Ovary (tissue), 9 donors: ENCODE data around the gene DNLZ. TPM values are rescaled to one million over a fixed set of nuclear protein-coding genes. Genes with fewer than 3 reads are reported as not detected.

Source experiments
- DNase-seq, 5 donors: peaks; one replicate each; pipeline ENCODE4 v3.0.0-alpha.2; 2019 to 2020
- H3K27ac ChIP-seq, 2 donors: fragments of 200-600 bp; one replicate each; pipeline versions ENCODE4 v1.5.1 to v1.8.0; 2019 to 2022
- H3K27me3 ChIP-seq: fragments of 200-600 bp; one replicate; pipeline ENCODE4 v1.8.0; 2022
- H3K36me3 ChIP-seq: fragments of 200-600 bp; sonication (generic); one replicate; pipeline ENCODE4 v1.5.1; 2019
- H3K4me1 ChIP-seq: one replicate; pipeline ENCODE4 v1.8.1; 2013; ENCODE audit warnings: mild to moderate bottlenecking, moderate library complexity; ENCODE audit not compliant: insufficient read depth
- H3K4me3 ChIP-seq: fragments of 200-600 bp; sonication (generic); one replicate; pipeline ENCODE4 v1.5.1; 2017
- H3K9me3 ChIP-seq, 2 donors: fragments of 200-600 bp in 1 of 2; sonication (generic) in 1 of 2; one replicate each; pipeline versions ENCODE4 v1.5.1 to v1.8.1; 2013 to 2019; ENCODE audit warnings: mild to moderate bottlenecking in 1 of 2, moderate library complexity in 1 of 2
- CTCF ChIP-seq, 3 donors: fragments of 450-650 bp in 2 of 3; fragments of 200-600 bp in 1 of 3; IDR thresholded peaks; one replicate each; pipeline versions ENCODE4 v1.5.1 to v1.8.0; 2016 to 2022; ENCODE audit warnings: antibody characterized with exemption in 3 of 3, mild to moderate bottlenecking in 1 of 3
- EP300 ChIP-seq: sonication (generic); formaldehyde crosslinking; IDR thresholded peaks from one replicate; pipeline ENCODE4 v1.6.1; 2017; ENCODE audit warnings: antibody characterized with exemption
- POLR2A ChIP-seq: fragments of 450-650 bp; IDR thresholded peaks from one replicate; pipeline ENCODE4 v1.6.1; 2017; ENCODE audit warnings: antibody characterized with exemption, mild to moderate bottlenecking, moderate library complexity
- WGBS, 3 donors: extraction: QIAGEN DNeasy Blood & Tissue Kit in 1 of 3; methylation state at CpG; one replicate each; pipeline versions ENCODE4 v1.1.5 to v1.1.7; 2013 to 2017; 5-methylcytosine and 5-hydroxymethylcytosine counted together
- intact Hi-C, 4 donors: fragments of 100-400 bp; cut with DNase I; formaldehyde crosslinking; loops; one replicate each; pipeline versions ENCODE4 v1.11.0 to v1.15.1; 2022 to 2023
- polyA plus RNA-seq, 2 donors: library from polyadenylated mRNA; stranded (reverse); fragments of 200-250 nt in 1 of 2; fragments of 350-450 nt in 1 of 2; fragmentation: Illumina TruSeq in 1 of 2; extraction: RNeasy Lipid Tissue Mini Kit (QIAGEN cat#74804) in 1 of 2; gene quantifications; one replicate each; pipeline ENCODE4 v1.2.3, GENCODE V29; 2013 to 2014
- total RNA-seq, 7 donors: library from RNA; depleted of rRNA in 2 of 7; stranded (reverse); fragments of >200 nt in 2 of 7; fragmentation: NEBNext Ultra II Directional in 3 of 7; extraction: Animal tissue kit (Norgen Biotek cat#: 25700) in 3 of 7; gene quantifications; one replicate each; pipeline versions ENCODE4 v1.1.0 to v1.2.4, GENCODE V29; 2016 to 2023
- donor health status: DM: no; HTN: no; CAD: no; lungs with moderate emphysema.
- donor health status: DM: no; HTN: no; CAD: no.
- donor health status: Bipolar disorder and iron deficiency.
- donor health status: DM: yes; HTN: yes; CAD: no.
- donor health status: DM: no; HTN: no; CAD: no.
- donor health status: DM: yes; HTN: yes; CAD: no.

DNLZ gene
- total and polyA plus RNA-seq, 9 donors: 1.8 to 33.3 (median 21.2) TPM

- 18 to 21% (median 21%) methylated on average over 12 to 21 of the region's 21 CpGs for WGBS, 3 donors
- Histone ChIP-seq H3K4me3 (no peak overlapping the region), H3K27me3 (no peaks in the 10 kb centered on the region), H3K36me3 (no peaks in the 10 kb centered on the region), H3K4me1 (no peaks in the 10 kb centered on the region), H3K9me3 (no peaks in the 10 kb centered on the region), H3K27ac (no peak overlapping the region)
- DNase-seq: peak in 3 of 5 donors; percentile 52 to 71 (median 52)
- intact Hi-C loops: no loop called here
- TF ChIP-seq EP300 (no peak), POLR2A (no peak), CTCF (IDR thresholded peaks at IDR 0.05) (no peak)
These were observed 9.2 kb upstream of the DNLZ start for GRCh38 chr9:136372561-136373299.

- no peaks in the 10 kb centered on the region for H3K9me3 ChIP-seq
- H3K27ac ChIP-seq: no peak overlapping the region
- no peak overlapping the region for H3K4me3 ChIP-seq
- TF ChIP-seq POLR2A (no peak), CTCF (IDR thresholded peaks at IDR 0.05) (no peak), EP300 (no peak)
- intact Hi-C loops: no loop called here
- no peaks in the 10 kb centered on the region for H3K27me3 ChIP-seq
- H3K4me1 ChIP-seq: no peaks in the 10 kb centered on the region
- 80 to 84% (median 82%) methylated on average over 19 to 21 of the region's 21 CpGs for WGBS, 3 donors
- H3K36me3 ChIP-seq: no peaks in the 10 kb centered on the region
- DNase-seq: no peak
These were observed 8.5 kb upstream of the DNLZ start for GRCh38 chr9:136372006-136372405.

GRCh38 chr9:136371533-136371880, 8.0 kb upstream of the DNLZ start:
- TF ChIP-seq POLR2A: no peak
- TF ChIP-seq EP300: no peak
- no peak for TF ChIP-seq CTCF (IDR thresholded peaks at IDR 0.05)
- Histone ChIP-seq H3K9me3 (no peaks in the 10 kb centered on the region), H3K27me3 (no peaks in the 10 kb centered on the region), H3K4me1 (no peaks in the 10 kb centered on the region), H3K4me3 (no peak overlapping the region), H3K27ac (no peak overlapping the region), H3K36me3 (no peaks in the 10 kb centered on the region)
- WGBS, 3 donors: 86 to 87% (median 87%) methylated on average over 10 to 13 of the region's 13 CpGs
- DNase-seq: no peak
- intact Hi-C loops: no loop called here

- Histone ChIP-seq H3K4me1 (no peaks in the 10 kb centered on the region), H3K4me3 (no peak overlapping the region), H3K36me3 (no peaks in the 10 kb centered on the region), H3K27me3 (no peaks in the 10 kb centered on the region), H3K27ac (no peak overlapping the region), H3K9me3 (no peaks in the 10 kb centered on the region)
- TF ChIP-seq EP300: no peak
- TF ChIP-seq CTCF (IDR thresholded peaks at IDR 0.05): no peak
- no peak for TF ChIP-seq POLR2A
- no peak for DNase-seq
- intact Hi-C loops: no loop called here
- 90 to 93% (median 92%) methylated on average over 49 to 54 of the region's 54 CpGs for WGBS, 3 donors
These were observed 7.4 kb upstream of the DNLZ start for GRCh38 chr9:136370687-136371532.
